HUDEP-2 (cell line): ENCODE measurements around the gene SLC15A3.
A peak's percentile ranks its signal among the peaks of the same experiment; 100 is the strongest.
"Not testable (repeated sequence)": the region's sequence is repeated elsewhere in the genome, so short reads cannot be mapped to it uniquely, and the experiment has no call there.

ENCODE experiments used
- DNase-seq, 76 experiments: peaks; one replicate each; lab custom pipeline; 2025; ENCODE audit not compliant: unreplicated experiment in 76 of 76; lab: John Stamatoyannopoulos, UW

Gene SLC15A3

DNA sequence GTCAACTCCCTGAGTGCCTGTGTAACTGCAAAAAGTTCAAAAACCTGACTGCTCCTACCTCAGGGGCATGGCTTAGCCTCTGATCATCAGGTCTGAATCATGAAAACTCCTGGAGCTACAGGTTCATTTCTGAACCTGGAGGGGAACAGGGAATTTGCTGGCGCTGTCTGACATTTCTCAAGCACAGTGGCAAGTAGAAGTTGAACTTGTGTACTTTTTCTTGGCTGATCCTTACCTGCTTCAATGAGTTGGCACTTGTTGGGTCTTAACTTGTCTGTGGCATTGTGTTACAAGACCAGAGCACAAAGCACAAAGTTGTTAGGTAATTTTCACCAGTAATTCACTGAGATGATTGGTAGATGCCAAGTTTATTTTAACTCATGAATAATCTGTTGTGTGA lies 34.7 kb downstream of the SLC15A3 start:
- no peak for DNase-seq

DNA sequence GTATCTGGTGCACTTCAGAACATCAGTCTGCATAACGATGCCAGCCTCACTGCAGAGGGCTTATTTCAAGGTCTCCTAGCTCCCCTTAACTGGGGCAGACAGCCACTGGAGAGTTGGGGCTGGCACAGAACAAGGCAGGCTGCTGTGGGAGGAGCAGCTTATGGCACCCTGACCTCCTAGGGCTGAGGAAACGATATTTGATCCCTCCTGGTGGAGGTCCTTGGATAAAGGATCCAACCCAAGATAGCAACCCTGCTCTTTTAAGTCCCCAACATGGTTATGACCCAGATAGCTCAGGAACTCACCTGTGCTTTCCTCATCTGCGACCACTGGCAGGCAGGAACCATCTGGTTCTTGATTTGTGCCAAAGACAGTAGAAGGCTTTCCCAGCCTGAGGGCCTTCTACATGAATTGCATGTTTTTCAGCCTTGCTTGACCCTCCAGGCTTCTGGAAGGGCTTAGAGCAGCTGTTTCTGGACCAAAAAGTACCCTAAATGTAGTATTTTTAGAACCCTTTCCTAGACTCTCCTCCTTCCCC lies 35.2 kb downstream of the SLC15A3 start:
- no peak for DNase-seq

DNA sequence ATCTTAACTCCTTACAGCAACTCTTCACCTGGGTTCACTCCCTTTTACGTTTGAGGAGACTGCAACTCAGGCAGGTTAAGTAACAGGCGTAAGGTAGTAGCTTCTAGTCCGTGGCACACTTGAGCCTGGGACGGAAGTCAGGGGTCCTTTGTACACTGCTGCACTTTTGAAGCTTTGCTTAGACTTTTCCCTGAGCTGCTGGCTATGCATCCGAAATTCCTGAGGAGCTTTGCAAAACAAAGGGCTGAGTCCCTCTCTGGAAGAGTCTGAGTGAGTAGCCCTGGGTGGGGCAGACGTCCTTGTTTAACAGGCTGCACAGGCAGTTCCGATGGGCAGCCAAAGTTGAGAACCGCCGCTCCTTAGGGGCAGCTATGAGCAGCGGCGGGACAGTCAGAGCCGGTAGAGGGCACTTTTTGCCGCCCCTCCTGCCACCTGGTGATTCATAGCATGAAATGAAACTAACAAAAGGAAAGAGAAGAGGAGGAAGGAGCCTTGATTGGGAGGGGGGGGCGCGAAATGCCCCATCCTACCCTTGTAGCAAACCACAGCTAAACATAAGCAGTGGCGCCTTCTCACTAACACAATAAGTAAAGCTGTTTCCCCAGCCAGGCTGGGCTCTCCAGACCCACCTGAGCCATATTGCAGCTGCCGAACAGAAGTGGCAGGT lies 36.6 kb downstream of the SLC15A3 start:
- DNase-seq: peak in 57 of 76 experiments; percentile 5 to 64 (median 34)

DNA sequence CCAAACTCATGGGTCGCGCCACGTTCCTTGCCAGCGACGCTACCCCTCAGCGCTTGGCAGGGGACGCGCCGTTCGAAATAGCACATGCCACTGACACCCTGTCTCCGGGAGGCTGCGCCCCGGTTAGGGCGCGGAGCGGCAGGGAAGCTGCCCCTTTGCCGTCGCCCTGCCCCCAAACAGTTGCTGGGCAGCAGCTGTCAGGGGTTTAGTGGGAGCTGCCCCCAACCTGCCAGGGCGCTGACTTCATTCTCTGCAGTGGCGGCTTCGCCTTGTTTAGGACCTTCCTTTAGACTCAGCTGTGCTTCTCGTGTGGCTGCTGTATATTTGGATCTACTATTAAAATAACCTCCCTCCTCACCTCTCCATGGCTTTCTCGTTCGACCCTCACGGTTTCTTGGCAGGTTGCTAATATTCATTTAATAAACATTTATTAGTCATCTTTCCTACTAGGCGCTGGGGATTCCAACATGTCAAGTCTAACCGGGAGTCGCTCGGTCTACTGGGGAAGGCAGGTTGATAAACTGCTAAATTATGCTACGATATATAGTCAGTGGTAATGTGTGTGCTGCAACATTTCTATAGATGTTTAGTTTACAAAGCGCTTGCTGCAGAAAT lies 37.2 kb downstream of the SLC15A3 start:
- peak in 35 of 76 experiments; percentile 4 to 50 (median 28) for DNase-seq

GRCh38 chr11:60913793-60914632 lies 38.0 kb downstream of the SLC15A3 start, which contains the start of gene TMEM109:
TMEM109 (plus strand) TSS chr11:60914158; CDS start chr11:60919694, 5,536 bp downstream.
- peak in 73 of 76 experiments; percentile 46 to 91 (median 76) for DNase-seq

DNA sequence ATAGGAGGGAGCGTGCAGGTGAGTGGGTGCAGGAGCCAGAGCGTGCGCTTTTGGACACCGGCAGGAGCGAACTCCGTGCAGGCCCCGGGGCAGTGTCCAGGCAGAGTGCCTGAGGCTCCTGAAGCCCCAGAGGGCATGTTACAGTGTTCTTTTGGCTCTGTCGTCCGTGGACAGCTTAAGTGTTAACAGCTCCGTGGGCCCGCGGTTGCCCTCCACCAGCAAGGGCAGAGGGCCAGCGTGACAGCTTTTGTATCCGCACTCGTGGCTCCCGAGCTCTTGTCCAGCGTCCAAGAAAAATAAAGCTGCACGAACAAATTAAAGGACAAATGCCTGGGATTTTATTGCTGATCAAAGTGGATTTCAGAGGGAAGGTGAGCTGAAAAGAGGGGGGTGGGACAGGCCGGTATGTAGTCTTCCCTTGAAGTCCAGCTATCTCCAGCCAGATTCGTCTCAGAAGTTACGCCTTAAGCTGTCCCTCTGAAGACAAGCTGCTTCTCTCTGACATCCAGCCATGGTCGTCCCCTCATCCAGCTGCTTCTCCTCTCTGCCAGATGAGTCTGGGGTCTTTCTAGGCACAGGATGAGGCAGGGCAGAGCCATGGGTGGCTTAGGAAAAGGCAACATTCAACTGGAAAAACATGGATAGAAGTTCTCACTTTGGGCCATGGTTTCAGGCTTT lies 39.0 kb downstream of the SLC15A3 start:
- no peak for DNase-seq

DNA sequence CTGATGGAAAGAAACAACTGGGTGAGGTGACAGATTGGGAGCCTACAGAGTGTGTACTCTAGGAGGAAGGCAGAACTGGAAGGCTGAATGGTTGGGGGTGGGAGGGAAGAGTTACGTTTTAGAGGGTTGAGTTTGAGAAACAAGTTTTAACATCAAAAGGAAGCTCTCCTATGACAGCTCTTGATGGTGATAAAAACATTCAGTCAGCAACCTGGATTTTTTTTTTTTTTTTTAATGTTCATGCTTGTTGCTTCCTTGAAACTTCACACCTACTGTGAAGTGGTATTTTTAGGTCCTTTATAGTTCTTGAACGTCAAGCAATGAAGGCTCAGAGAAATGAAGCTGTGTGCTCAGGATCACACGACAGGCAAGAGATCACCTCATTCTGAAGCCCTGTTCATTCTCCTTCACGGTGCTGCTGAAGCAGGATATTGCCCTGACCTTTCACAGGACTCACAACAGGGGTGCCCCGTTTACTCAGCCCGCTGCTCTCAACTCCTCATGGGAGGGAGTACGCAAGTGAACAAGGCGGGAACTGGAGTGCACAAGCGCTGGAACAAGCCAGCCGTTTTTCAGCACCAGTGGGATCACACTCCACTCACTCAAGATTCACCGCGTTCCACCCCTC lies 39.6 kb downstream of the SLC15A3 start:
- DNase-seq: no peak

DNA sequence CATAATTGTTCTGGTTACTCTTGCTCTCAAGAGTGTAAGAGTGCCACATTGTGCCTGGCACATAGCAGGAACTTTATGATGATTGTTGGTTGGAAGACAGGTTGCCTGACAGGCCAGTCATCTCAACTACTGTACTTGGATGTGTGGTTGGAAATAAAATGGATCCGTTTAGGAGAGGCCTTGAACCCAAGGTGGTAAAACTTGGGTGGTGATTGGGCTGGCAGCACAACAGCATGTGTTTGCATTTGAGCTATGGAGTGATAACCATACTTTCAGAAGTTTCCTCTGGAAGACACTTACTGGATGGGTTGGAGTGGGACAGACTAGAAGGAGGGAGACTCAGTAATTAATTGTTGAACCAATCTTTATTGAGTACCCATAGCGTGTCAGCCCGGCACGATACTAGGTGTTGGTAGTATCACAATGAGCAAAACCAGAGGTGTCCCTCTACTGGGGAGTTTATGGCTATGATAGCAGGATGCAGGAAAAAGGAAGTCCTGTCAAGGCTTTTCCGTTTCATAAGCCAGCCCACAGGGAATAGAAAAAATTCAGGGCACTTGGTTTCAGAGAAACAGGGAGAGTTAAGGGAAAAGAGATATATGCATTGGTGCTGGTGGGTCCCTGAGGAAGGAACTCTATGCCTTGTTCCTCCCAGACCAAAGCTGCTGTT lies 41.1 kb downstream of the SLC15A3 start:
- no peak for DNase-seq

GRCh38 chr11:60910281-60910687 lies 41.7 kb downstream of the SLC15A3 start:
- DNase-seq: no peak

DNA sequence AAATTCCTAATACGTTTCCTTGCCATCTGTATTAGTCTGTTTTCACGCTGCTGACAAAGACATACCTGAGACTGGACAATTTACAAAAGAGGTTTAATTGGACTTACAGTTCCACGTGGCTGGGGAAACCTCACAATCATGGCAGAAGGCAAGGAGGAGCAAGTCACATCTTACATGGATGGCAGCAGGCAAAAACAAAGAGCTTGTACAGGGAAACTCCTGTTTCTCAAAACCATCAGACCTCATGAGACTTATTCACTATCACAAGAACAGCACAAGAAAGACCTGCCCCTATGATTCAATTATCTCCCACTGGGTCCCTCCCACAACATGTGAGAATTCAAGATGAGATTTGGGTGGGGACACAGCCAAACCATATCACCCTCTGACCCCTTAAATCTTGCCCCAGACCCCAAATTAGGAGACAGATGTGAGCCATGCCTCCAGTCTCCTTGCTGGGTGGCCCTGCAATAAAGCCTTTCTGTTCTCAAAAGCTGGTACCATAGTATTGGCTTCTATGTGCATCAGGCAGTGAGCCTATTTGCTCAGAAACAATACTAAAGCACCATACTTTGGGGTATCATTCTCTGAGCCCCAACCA lies 42.2 kb downstream of the SLC15A3 start:
- not testable (repeated sequence) for DNase-seq

DNA sequence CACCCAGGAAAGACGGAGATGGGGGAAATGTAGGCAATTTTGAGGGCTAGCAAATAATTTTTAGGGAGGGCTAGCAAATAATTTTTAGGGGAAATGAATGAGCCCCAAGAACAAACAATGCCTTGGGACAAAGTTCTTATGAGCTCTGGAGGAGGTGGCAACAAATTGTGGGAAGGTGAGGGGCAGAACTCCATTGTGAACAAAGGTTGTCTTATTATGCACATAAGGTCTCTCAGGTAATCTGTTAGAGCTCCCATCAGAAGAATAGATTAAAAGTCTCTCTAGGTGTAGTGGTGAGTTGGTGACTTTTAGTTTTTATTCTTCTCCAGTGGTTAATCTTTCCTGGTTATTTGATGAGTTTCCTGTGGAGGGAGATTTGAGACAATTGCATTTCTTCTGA lies 43.2 kb downstream of the SLC15A3 start:
- DNase-seq: no peak

DNA sequence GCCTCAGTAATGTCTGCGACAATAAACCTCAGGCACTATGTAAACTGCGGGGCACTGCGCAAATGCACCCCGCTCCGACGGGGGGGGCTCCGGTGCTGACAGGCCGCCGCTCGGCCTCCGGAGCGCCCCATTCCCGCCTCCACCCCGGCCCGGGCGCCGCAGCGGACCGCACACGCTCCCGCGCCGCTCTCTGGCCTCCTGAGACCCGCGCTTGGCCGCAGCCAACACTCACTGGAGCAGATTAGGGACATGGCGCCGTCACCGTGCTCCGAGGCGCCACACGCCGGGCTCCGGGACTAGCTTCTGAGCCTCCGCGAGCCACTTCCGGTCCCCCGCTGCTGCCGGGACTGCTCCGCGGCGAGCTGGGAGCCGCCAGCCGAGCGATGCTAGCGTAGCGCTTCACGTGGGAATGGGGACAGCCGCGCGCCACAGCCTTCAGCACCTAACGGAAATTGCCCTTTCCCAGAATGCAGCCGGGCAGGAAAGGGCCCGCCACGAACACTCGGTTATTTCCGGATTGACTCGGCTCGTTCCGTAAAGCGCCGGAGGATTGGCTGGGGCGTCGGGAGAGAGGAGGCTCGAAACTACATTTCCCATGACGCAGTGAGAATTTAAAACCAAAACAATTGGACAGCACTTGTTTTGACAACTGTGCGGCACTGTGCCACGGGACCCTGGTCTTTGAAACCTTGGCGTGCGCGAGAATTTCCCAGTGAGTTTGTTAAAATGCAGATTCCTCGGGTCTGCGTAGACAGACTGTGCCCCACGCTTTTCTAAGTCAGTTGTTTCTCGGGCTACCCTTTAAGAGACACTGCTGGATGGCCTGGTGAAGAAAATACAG lies 45.6 kb downstream of the SLC15A3 start, which contains the start of gene PRPF19:
TSS of gene PRPF19 (minus strand) at position 454 of the 841 bp plus-strand sequence. CDS start at position 251, 203 bp downstream.
- peak in 75 of 76 experiments; percentile 27 to 99 (median 93) for DNase-seq

- peak in 2 of 76 experiments; percentile 8 to 9 for DNase-seq
Measured at GRCh38 chr11:60905551-60906113, 46.3 kb downstream of the SLC15A3 start.

DNA sequence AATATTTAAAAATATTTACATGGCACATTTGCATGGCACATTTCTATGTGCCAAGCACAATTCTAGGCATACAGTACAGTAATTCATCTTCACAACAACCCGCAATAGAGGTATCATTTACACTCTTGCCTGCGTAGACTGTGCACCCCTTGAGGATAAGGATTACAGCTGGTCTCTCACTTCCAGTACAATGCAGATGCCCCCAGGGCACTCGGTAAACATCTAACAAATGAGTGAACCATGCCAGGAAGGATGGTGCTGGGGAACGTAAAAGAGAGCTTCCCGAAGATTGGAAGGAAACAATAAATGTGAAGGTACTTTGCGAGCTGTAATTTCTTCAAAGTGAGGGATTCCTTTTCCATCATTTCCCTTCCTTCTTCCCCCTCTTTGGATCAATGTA lies 46.9 kb downstream of the SLC15A3 start:
- no peak for DNase-seq

DNA sequence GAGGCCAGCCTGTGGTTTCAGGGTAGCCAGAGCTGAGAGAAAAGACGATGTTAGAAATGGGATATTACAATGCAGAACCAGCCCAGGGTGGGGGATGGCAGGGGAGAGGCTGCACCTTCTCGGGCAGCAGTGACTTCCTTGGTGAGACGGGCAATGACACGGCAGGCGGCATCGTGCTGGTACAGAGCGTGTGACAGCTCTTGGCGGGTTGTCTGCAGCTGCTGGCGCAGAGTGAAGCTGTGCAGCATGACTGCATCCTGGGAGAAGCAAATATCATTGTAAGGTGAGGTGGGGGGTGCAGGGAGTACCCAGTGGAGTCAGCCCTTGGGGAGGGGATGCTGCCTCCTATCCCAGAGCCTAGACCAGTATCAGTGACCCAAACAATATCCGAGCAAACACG lies 49.4 kb downstream of the SLC15A3 start:
- DNase-seq: no peak

- DNase-seq: no peak
Measured at GRCh38 chr11:60900673-60901404, 51.1 kb downstream of the SLC15A3 start.

DNA sequence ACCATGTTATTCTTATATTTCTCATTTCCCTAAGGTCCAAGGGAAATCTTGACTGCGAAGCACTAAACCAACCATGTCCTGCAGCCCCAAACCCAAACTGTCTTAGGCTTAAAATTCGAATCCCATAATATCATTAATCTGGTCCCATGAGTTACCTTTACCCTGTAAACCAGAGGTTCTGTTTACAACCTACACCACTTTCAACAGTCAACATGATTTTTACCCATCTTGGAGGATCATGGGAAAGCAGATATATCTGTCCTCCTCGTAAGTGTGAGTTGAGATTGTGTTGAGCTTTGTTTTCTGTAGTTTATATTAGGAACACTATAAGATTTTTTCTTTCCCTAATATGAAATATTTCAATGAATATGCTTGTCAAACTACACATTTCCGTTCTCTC lies 52.0 kb downstream of the SLC15A3 start:
- DNase-seq: no peak
